ENCODE measurements around the gene TXN. TPM values are rescaled to one million over a fixed set of nuclear protein-coding genes. Genes with fewer than 3 reads are reported as not detected.
A peak's percentile ranks its signal among the peaks of the same experiment; 100 is the strongest.

TXN gene
- total RNA-seq, 2 donors from 2014 or later, result 56.9 to 164 TPM

DNA sequence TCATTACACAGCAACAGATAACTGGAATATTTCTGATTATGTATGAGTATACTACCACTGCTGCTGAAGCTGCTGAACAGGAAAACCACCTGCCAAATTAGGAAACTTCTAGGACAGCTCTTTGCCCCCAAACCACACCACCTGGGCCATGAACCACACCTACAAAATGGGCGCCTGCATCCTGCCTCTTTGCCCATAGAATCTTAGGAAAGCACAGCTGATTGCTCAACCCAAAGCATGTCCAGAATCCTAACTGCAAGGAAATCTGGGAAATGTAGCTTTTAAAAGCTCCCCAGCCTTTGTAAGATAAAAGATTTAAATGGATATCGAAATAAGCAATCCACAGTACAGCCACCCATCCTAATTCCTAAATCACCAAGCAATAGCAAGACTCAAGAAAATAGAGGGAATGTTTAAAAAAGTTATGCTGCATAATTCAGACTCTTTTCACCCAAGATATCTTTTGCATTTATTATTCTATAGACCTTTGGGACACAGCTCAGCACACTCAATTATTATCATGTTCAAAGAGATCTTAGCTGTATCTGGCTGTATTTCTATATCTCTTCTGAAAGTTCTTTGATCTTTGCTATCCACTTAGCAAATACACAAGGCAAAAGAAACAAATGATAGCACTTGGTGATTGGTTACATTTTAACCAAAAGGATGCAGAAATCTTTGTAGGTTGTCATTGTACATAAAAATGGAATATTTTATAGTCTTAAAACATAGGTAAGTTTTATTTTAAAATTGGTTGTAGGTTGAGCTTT lies 41.5 kb downstream of the TXN start:
- H3K36me3 ChIP-seq, result no peaks in the 10 kb centered on the region
- 78% methylated on average over 2 of the region's 2 CpGs for WGBS
- H3K27me3 ChIP-seq (replicated peaks; ENCODE audit: insufficient read depth), result no peaks in the 10 kb centered on the region
- no peaks in the 10 kb centered on the region for H3K4me1 ChIP-seq (replicated peaks)
- no peak overlapping the region for H3K27ac ChIP-seq
- no peaks in the 10 kb centered on the region for H3K9me3 ChIP-seq
- TF ChIP-seq POLR2A (IDR thresholded peaks at IDR 0.05) (no peak), POLR2AphosphoS5 (IDR thresholded peaks at IDR 0.05) (no peak)
- TF ChIP-seq, protein P1, sequence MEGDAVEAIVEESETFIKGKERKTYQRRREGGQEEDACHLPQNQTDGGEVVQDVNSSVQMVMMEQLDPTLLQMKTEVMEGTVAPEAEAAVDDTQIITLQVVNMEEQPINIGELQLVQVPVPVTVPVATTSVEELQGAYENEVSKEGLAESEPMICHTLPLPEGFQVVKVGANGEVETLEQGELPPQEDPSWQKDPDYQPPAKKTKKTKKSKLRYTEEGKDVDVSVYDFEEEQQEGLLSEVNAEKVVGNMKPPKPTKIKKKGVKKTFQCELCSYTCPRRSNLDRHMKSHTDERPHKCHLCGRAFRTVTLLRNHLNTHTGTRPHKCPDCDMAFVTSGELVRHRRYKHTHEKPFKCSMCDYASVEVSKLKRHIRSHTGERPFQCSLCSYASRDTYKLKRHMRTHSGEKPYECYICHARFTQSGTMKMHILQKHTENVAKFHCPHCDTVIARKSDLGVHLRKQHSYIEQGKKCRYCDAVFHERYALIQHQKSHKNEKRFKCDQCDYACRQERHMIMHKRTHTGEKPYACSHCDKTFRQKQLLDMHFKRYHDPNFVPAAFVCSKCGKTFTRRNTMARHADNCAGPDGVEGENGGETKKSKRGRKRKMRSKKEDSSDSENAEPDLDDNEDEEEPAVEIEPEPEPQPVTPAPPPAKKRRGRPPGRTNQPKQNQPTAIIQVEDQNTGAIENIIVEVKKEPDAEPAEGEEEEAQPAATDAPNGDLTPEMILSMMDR (IDR thresholded peaks at IDR 0.05), result no peak
- intact Hi-C loops (cut with DNase I), result loop anchor here (5.0 kb wide), 2 partner anchors 312 to 642 kb away; no protein-coding TSS in a partner anchor
- no peak overlapping the region for H3K4me3 ChIP-seq
- no peak for DNase-seq (ENCODE audit: low spot score)

DNA sequence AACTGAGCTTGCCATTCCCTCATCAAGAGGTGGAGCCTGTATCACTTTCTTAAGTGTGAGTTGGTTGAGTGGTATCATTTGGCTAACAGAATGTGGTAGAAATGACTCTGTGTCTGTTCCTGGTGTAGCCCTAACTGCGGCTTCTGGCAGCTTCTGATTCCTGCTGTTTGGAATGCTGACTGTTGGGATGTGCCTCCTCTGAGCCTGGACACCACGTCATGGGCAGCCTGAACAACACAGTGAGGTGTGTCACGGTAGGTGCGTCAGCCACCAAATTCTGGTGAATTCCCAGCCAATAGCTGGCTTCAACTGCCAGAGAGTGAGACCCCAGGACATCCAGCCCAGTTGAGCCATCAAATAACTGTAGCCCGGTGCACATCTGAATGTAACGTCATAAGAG lies 42.2 kb downstream of the TXN start:
- WGBS, result 89% methylated on average over 6 of the region's 6 CpGs
- intact Hi-C loops (cut with DNase I), result no loop called here

DNA sequence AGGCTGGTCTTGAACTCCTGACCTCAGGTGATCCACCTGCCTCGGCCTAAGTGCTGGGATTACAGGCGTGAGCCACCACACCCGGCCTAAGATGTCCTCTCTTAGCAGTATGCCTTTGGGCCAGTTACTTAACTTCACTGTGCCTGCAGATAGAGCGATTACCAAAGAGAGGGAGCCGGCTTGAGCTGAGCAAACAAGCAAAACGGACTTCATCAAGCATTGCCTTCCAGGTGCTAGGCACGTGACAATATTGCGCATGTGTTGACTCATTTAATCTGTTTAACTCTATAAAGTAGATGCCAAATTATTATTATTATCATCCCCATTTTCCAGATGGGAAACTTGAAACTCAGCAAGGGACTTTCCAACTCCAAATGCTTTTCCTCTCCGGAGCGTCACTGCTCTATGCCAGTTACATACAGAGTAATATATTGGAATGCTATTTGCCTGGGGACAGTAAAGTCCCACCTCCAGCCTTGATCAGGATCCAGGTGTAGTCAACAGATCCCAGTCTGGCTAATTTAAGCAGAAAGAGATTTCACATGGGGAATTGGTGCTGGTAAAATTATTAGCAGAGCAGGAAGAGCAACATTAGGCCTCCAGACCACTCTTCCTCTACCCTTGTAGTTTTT lies 42.8 kb downstream of the TXN start:
- Histone ChIP-seq H3K36me3 (no peaks in the 10 kb centered on the region), H3K27ac (peak overlapping the region; percentile 13 to 34), H3K27me3 (replicated peaks; ENCODE audit: insufficient read depth) (no peaks in the 10 kb centered on the region), H3K4me3 (no peak overlapping the region), H3K9me3 (no peaks in the 10 kb centered on the region), H3K4me1 (replicated peaks) (no peaks in the 10 kb centered on the region)
- TF ChIP-seq POLR2A (IDR thresholded peaks at IDR 0.05), result no peak
- TF ChIP-seq, protein P1 (IDR thresholded peaks at IDR 0.05), result no peak
- no peak for TF ChIP-seq POLR2AphosphoS5 (IDR thresholded peaks at IDR 0.05)
- intact Hi-C loops (cut with DNase I), result no loop called here
- no peak for DNase-seq (ENCODE audit: low spot score)
- WGBS, result 79% methylated on average over 10 of the region's 10 CpGs

More for the DNA sequence above, 42.2 kb downstream of the TXN start:
- H3K4me1 ChIP-seq (replicated peaks), result no peaks in the 10 kb centered on the region
- no peaks in the 10 kb centered on the region for H3K36me3 ChIP-seq
- TF ChIP-seq, protein P1 (IDR thresholded peaks at IDR 0.05), result no peak
- TF ChIP-seq POLR2A (IDR thresholded peaks at IDR 0.05), result no peak
- no peak for TF ChIP-seq POLR2AphosphoS5 (IDR thresholded peaks at IDR 0.05)
- no peaks in the 10 kb centered on the region for H3K9me3 ChIP-seq
- no peak for DNase-seq (ENCODE audit: low spot score)
- H3K27me3 ChIP-seq (replicated peaks; ENCODE audit: insufficient read depth), result no peaks in the 10 kb centered on the region
- no peak overlapping the region for H3K27ac ChIP-seq
- no peak overlapping the region for H3K4me3 ChIP-seq

DNA sequence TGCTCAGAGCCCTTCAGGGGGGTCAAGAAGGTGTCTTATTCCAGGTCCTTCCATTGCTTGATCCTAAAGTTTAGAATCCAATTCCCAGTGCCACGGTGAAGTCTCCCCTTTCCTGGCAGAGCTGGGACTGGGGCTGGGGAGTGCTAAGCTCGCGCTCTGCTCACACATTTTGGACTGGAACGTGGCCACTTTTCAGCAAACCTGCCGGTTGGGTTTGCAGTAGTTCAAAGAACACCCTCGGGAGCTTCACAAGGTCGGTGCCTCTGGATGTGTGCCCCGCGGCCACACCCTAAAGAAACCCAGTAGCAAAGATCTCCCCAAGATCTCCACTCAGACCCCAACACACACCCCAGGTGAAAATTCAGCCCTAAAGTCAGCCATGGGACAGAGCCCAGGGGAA lies 48.3 kb downstream of the TXN start, which contains the start of gene C9orf152:
TSS of gene C9orf152 (minus strand) at position 129 of the 400 bp plus-strand sequence. CDS start 580 bp downstream, outside the sequence.
- DNase-seq (ENCODE audit: low spot score), result peak; percentile 74
- no peaks in the 10 kb centered on the region for H3K27me3 ChIP-seq (replicated peaks; ENCODE audit: insufficient read depth)
- WGBS, result 54% methylated on average over 9 of the region's 9 CpGs
- intact Hi-C loops (cut with DNase I), result no loop called here
- H3K4me3 ChIP-seq, result peak within 1 kb of the TSS; percentile 31 to 40
- peak within 1 kb of the TSS; percentile 92 to 94 for H3K27ac ChIP-seq
- H3K36me3 ChIP-seq, result no peaks in the 10 kb centered on the region
- peaks cover 4% of the 10 kb centered on the region for H3K4me1 ChIP-seq (replicated peaks)
- H3K9me3 ChIP-seq, result no peaks in the 10 kb centered on the region
- no peak for TF ChIP-seq POLR2A (IDR thresholded peaks at IDR 0.05)

DNA sequence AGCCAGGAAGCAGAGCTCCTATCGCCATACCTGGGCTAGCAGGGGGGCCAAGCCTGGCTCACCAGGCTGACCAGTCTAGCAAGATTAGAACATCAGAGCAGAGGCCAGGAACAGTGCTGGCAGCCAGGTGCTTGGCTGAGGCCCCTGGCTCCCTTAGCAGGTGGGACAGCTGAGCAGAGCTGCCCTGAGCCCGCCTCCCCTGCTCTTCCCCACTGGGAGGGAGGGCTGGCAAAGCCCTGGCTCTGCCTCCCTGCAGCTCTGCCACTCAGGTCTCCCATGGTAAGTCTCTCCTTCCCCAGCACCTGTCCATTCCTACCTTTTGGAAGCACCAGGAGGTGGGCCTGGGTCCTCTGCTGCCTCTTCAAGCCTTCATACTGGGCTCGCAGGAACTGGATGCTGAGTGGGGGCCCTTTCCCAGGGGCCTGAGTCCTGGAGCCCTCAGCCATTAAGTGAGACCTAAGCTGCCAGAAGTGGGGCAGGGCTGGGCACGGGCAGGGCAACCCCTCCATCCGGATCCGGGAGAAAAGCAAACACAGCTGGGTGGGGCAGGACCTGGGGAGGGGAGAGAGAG lies 49.2 kb downstream of the TXN start:
- Histone ChIP-seq H3K27me3 (replicated peaks; ENCODE audit: insufficient read depth) (no peaks in the 10 kb centered on the region), H3K27ac (peak overlapping the region; percentile 92 to 94), H3K36me3 (no peaks in the 10 kb centered on the region), H3K4me3 (peak overlapping the region; percentile 31 to 40), H3K9me3 (no peaks in the 10 kb centered on the region), H3K4me1 (replicated peaks) (peaks cover 4% of the 10 kb centered on the region)
- intact Hi-C loops (cut with DNase I), result no loop called here
- peak; percentile 91 for DNase-seq (ENCODE audit: low spot score)
- TF ChIP-seq, protein P1 (IDR thresholded peaks at IDR 0.05), result no peak
- TF ChIP-seq POLR2A (IDR thresholded peaks at IDR 0.05), result no peak
- peak; percentile 82 for TF ChIP-seq POLR2AphosphoS5 (IDR thresholded peaks at IDR 0.05)
- 20% methylated on average over 6 of the region's 6 CpGs for WGBS
